ENCODE data around the gene SMYD3. TPM values are rescaled to one million over a fixed set of nuclear protein-coding genes. Genes with fewer than 3 reads are reported as not detected.
"Not testable (repeated sequence)": the region's sequence is repeated elsewhere in the genome, so short reads cannot be mapped to it uniquely, and the experiment has no call there.

Gene SMYD3
- total and polyA plus RNA-seq, 5 donors: 6.8 to 11.6 (median 9.9) TPM

DNA sequence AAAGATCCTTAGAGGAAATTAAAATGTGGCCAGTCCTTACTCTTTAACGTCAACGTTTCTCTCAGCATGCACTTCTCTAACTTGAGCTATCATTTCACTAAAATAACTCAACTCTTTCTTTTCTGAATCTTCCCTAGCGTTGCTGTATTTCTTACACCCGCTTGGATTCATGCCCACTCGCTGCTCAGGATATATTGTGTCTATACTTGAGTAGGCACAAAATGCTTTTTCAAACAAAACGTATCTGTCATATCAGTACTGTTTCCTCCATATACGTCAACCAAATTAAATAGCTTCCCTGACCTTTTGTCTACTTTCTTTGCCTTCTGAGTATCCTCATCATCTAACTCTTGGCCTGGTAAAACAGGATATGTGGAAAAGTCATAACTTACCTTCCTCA, 549.7 kb downstream of the SMYD3 start:
- Histone ChIP-seq H3K9me3 (ENCODE audit: control insufficient read depth, low read length) (no peaks in the 10 kb centered on the region), H3K4me1 (ENCODE audit: control insufficient read depth, insufficient read depth, low read length) (peaks cover 4% of the 10 kb centered on the region), H3K27me3 (ENCODE audit: control insufficient read depth, insufficient read depth) (no peaks in the 10 kb centered on the region), H3K27ac (ENCODE audit: low read length) (no peak overlapping the region), H3K4me3 (ENCODE audit: low read length) (no peak overlapping the region)
- 63% methylated on average over 7 of the region's 7 CpGs for WGBS
- intact Hi-C loops (cut with DNase I): no loop called here
- no peak for ATAC-seq
- no peak for DNase-seq

GRCh38 chr1:245956225-245956624, 550.9 kb downstream of the SMYD3 start:
- no peaks in the 10 kb centered on the region for H3K9me3 ChIP-seq (ENCODE audit: control insufficient read depth, low read length)
- ATAC-seq (peak in 1 of 2 donors; percentile 29), DNase-seq (no peak)
- no peak overlapping the region for H3K4me3 ChIP-seq (ENCODE audit: low read length)
- intact Hi-C loops (cut with DNase I): no loop called here
- no peak overlapping the region for H3K27ac ChIP-seq (ENCODE audit: low read length)
- H3K4me1 ChIP-seq (ENCODE audit: control insufficient read depth, insufficient read depth, low read length): peaks cover 4% of the 10 kb centered on the region
- no peaks in the 10 kb centered on the region for H3K27me3 ChIP-seq (ENCODE audit: control insufficient read depth, insufficient read depth)
- WGBS: 56% methylated on average over 4 of the region's 4 CpGs

- no peak for ATAC-seq
- Histone ChIP-seq H3K9me3 (ENCODE audit: control insufficient read depth, low read length) (no peaks in the 10 kb centered on the region), H3K4me3 (ENCODE audit: low read length) (peak overlapping the region; percentile 60), H3K27me3 (ENCODE audit: control insufficient read depth, insufficient read depth) (no peaks in the 10 kb centered on the region), H3K4me1 (ENCODE audit: control insufficient read depth, insufficient read depth, low read length) (peaks cover 4% of the 10 kb centered on the region), H3K27ac (ENCODE audit: low read length) (peak overlapping the region; percentile 45)
- DNase-seq: no peak
- 42% methylated on average over 8 of the region's 8 CpGs for WGBS
- intact Hi-C loops (cut with DNase I): no loop called here
These were observed 553.0 kb downstream of the SMYD3 start for GRCh38 chr1:245953876-245954660.

DNA sequence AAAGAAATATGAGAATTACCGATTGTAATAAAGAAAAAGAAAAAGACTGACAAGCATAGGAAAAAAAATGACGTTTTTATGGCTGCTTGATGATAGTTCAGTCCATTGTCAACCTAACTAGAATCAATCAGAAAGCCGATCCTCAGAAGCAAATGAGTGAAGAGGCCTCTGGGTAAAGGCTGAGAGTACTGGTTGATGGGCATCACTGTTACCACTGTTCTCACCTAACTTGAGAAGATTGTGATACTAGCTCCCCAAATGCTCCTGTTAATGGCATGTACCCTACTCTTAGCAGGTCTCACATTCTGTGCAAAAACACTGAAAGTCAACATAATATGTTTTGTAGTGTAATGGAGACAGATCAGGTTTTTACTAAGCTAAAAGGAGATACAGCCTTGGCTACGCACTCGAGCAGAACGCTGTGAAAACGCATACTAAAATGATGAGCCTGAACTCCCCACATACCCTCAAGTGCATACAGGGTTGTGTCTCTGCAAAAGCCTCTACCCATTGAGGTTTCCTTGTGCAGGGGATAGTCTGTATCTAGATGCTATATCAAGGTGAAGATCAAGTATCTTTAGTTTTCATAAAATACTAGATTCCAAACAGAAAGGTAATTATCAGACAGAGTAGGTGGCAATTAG, 554.6 kb downstream of the SMYD3 start:
- Histone ChIP-seq H3K9me3 (ENCODE audit: control insufficient read depth, low read length) (no peaks in the 10 kb centered on the region), H3K27me3 (ENCODE audit: control insufficient read depth, insufficient read depth) (no peaks in the 10 kb centered on the region), H3K4me1 (ENCODE audit: control insufficient read depth, insufficient read depth, low read length) (peaks cover 4% of the 10 kb centered on the region), H3K4me3 (ENCODE audit: low read length) (no peak overlapping the region), H3K27ac (ENCODE audit: low read length) (no peak overlapping the region)
- intact Hi-C loops (cut with DNase I): no loop called here
- 93% methylated on average over 7 of the region's 7 CpGs for WGBS
- no peak for DNase-seq
- no peak for ATAC-seq

DNA sequence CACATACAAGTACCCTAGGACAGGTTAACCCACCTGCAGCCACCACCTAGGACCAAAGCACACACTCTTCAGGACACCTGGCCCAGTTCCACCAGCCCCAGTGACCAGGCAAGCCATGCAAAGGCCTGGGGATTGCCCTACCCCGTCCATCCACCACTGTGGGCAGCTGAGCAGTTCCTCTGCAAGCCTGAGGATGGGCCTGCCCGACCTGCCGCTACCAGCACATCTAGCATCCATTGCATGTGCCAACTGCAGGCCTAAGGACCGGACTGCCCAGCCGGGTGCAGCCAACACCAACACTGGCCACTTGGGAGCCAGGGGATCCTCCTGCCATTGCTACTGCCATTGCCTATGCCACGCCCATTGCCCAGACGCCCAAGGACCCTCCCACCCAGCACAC, 558.3 kb downstream of the SMYD3 start:
- no peak for ATAC-seq
- DNase-seq: peak in 1 of 3 donors; percentile 43
- 98% methylated on average over 7 of the region's 7 CpGs for WGBS
- intact Hi-C loops (cut with DNase I): no loop called here
- H3K4me3 ChIP-seq (ENCODE audit: low read length): no peak overlapping the region
- H3K4me1 ChIP-seq (ENCODE audit: control insufficient read depth, insufficient read depth, low read length): no peaks in the 10 kb centered on the region
- H3K27me3 ChIP-seq (ENCODE audit: control insufficient read depth, insufficient read depth): no peaks in the 10 kb centered on the region
- H3K27ac ChIP-seq (ENCODE audit: low read length): no peak overlapping the region
- no peaks in the 10 kb centered on the region for H3K9me3 ChIP-seq (ENCODE audit: control insufficient read depth, low read length)

DNA sequence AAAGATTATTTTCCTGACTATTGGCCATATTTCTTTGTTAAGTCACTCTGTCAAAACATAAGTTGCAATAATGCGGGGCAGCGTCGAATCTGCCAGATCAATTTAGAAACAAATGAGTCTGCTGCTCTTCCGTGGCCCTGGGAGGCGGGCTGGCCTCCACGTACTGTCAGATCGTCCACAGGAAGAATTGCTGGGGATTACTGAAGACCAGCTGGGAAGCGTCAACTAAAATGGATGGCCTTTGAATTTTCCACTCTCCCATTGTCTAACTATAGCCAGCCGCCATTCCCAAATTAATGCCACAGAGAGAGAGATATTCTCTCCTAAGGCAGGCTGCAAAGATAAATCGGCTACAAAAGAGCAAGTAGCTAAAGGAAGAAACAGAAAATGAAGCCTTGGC, 560.2 kb downstream of the SMYD3 start:
- intact Hi-C loops (cut with DNase I): no loop called here
- Histone ChIP-seq H3K4me3 (ENCODE audit: low read length) (peak overlapping the region; percentile 9), H3K27me3 (ENCODE audit: control insufficient read depth, insufficient read depth) (no peaks in the 10 kb centered on the region), H3K27ac (ENCODE audit: low read length) (no peak overlapping the region), H3K9me3 (ENCODE audit: control insufficient read depth, low read length) (no peaks in the 10 kb centered on the region), H3K4me1 (ENCODE audit: control insufficient read depth, insufficient read depth, low read length) (no peaks in the 10 kb centered on the region)
- DNase-seq (peak in 1 of 3 donors; percentile 44), ATAC-seq (no peak)
- 41% methylated on average over 10 of the region's 10 CpGs for WGBS

DNA sequence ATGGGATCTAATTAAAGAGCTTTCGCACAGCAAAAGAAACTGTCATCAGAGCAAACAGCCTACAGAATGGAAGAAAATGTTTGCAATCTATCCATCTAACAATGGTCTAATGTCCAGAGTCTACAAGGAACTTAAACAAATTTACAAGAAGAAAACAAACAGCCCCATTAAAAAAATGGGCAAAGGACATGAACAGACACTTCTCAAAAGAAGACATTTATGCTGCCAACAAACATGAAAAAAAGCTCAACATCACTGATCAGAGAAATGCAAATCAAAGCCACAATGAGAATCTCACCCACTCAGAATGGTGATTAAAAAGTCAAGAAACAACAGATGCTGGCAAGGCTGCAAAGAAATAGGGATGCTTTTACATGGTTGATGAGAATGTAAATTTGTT, 561.9 kb downstream of the SMYD3 start:
- H3K9me3 ChIP-seq (ENCODE audit: control insufficient read depth, low read length); H3K4me1 ChIP-seq (ENCODE audit: control insufficient read depth, insufficient read depth, low read length); intact Hi-C loops (cut with DNase I); H3K27ac ChIP-seq (ENCODE audit: low read length); DNase-seq; ATAC-seq; H3K4me3 ChIP-seq (ENCODE audit: low read length); H3K27me3 ChIP-seq (ENCODE audit: control insufficient read depth, insufficient read depth): not testable (repeated sequence)
- WGBS: 98% methylated on average over 1 of the region's 1 CpG

GRCh38 chr1:245942856-245943255, 564.2 kb downstream of the SMYD3 start:
- Histone ChIP-seq H3K4me1 (ENCODE audit: control insufficient read depth, insufficient read depth, low read length) (no peaks in the 10 kb centered on the region), H3K9me3 (ENCODE audit: control insufficient read depth, low read length) (no peaks in the 10 kb centered on the region), H3K4me3 (ENCODE audit: low read length) (no peak overlapping the region), H3K27ac (ENCODE audit: low read length) (no peak overlapping the region), H3K27me3 (ENCODE audit: control insufficient read depth, insufficient read depth) (no peaks in the 10 kb centered on the region)
- WGBS: 83% methylated on average over 3 of the region's 3 CpGs
- intact Hi-C loops (cut with DNase I): no loop called here
- DNase-seq (no peak), ATAC-seq (no peak)

DNA sequence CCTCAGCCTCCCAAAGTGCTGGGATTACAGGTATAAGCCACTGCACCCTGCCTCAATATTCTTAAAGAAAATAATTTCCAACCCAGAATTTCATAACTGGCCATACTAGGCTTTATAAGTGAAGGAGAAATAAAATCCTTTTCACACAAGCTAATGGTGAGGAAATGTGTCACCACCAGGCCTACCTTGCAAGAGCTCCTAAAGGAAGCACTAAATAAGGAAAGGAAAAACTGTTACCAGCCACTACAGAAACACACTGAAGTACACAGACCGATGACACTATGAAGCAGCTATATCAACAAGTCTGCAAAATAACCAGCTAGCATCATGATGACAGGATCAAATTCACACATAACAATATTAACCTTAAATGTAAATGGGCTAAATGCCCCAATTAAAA, 565.3 kb downstream of the SMYD3 start:
- H3K4me1 ChIP-seq (ENCODE audit: control insufficient read depth, insufficient read depth, low read length); H3K27me3 ChIP-seq (ENCODE audit: control insufficient read depth, insufficient read depth); ATAC-seq; H3K27ac ChIP-seq (ENCODE audit: low read length); H3K4me3 ChIP-seq (ENCODE audit: low read length); DNase-seq; H3K9me3 ChIP-seq (ENCODE audit: control insufficient read depth, low read length); intact Hi-C loops (cut with DNase I): not testable (repeated sequence)
- WGBS: 93% methylated on average over 1 of the region's 1 CpG

- WGBS: 67% methylated on average over 8 of the region's 8 CpGs
- DNase-seq: no peak
- ATAC-seq: no peak
These were observed 567.2 kb downstream of the SMYD3 start for GRCh38 chr1:245939756-245940345.

DNA sequence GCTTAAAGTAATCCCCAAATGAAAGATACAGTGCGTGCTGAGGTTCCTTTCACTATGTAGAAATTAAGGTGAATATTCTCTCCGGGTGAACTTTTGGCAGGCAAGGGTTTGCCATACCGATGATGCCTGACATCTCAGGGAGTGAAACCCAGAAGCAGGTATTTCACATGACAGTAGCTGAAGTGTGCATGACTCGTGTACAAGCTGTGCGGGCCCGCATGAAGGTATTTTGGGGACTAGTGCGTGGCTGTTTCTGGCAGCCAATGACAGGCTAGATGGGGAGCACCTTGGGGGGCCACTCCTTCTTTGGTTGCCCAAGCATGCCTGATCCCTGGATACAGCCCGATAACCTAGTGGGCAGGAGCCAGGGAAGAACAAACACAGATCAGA, 569.0 kb downstream of the SMYD3 start:
- Histone ChIP-seq H3K4me1 (ENCODE audit: control insufficient read depth, insufficient read depth, low read length) (no peaks in the 10 kb centered on the region), H3K4me3 (ENCODE audit: low read length) (no peak overlapping the region), H3K27me3 (ENCODE audit: control insufficient read depth, insufficient read depth) (no peaks in the 10 kb centered on the region), H3K27ac (ENCODE audit: low read length) (no peak overlapping the region), H3K9me3 (ENCODE audit: control insufficient read depth, low read length) (no peaks in the 10 kb centered on the region)
- WGBS: 96% methylated on average over 8 of the region's 8 CpGs
- ATAC-seq (no peak), DNase-seq (no peak)
- intact Hi-C loops (cut with DNase I): no loop called here

More at GRCh38 chr1:245939756-245940345, 567.2 kb downstream of the SMYD3 start:
- Histone ChIP-seq H3K27me3 (ENCODE audit: control insufficient read depth, insufficient read depth) (no peaks in the 10 kb centered on the region), H3K27ac (ENCODE audit: low read length) (no peak overlapping the region), H3K9me3 (ENCODE audit: control insufficient read depth, low read length) (no peaks in the 10 kb centered on the region), H3K4me3 (ENCODE audit: low read length) (no peak overlapping the region), H3K4me1 (ENCODE audit: control insufficient read depth, insufficient read depth, low read length) (no peaks in the 10 kb centered on the region)
- intact Hi-C loops (cut with DNase I): no loop called here
